GM19099 (cell line): Measurements from ENCODE around the gene RBM22.

ENCODE experiments used
- POLR2A ChIP-seq: IDR thresholded peaks from 3 replicates; pipeline ENCODE4 v1.6.1; 2011; ENCODE audit warnings: low read depth; ENCODE audit not compliant: insufficient read length; ENCODE audit errors: extremely low read depth

RBM22 gene

DNA sequence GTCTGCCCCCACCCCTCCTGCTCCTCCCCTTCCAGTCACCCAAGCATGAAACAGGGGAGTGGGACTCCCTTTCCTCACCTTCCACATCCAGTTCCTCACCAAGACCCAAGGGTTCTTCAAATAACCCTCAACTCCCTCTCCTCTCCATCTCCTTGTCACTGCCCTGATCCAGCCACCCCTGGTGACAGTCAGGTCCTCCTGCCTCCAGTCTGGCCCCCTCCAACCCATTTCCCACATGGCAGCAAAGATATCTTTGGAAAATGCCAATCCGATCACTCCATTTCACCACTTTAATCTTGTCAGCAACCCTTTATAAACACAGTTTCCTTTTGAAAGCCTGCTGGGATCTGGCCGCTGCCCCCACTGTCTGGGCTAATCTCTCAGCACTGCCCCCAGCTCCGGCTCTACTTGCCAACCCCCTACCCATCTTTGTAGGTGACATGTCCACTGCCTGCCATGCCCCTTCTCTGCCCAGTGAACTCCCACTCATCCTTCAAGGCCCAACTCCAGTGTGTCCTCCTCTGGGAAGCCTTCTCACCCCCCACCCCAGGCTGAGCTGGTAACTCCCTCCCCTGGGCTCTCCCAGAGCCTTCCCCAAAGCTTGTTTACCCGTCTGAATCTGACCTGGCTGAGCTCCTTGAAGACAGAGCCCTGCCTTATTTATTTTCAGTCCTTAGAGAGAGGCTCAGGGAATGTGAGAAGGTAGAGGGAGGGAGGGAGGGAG, 40.6 kb downstream of the RBM22 start:
- no peak for TF ChIP-seq POLR2A

DNA sequence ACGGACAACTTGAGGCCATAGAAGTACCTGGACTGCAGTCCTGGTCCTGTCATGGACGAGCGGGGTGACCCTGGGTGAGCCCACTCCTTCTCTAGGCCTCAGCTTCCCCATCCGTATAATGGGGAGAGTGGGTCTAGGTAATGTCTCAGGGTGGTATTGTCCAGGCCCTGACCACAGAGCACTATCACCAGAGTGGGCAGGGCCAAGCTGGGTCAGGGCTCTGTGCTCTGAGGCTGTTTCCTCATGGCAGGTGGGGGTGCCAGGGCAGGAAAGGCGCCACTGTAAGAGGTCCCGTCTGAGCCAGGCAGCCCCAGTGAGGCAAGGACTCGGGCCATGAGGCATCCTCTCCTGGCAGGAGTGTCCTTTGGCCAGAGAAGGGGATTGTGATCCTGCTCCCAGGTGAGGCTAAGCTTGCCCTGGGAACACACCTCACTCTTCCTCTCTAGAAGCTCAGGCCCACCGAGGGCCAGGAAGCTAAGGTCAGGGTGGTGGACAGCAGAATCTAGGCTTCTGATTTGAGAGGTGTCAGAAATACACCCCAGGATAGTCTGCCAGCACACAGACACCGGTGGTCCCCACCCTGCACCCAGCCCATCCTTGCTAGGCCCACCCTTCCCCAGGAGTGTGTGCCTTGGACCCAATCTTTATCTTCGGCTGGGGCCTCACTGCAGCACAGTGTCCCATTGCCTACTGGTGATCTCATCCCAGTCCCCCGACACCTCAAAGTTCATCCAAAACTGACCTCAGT, 41.3 kb downstream of the RBM22 start:
- TF ChIP-seq POLR2A: no peak

DNA sequence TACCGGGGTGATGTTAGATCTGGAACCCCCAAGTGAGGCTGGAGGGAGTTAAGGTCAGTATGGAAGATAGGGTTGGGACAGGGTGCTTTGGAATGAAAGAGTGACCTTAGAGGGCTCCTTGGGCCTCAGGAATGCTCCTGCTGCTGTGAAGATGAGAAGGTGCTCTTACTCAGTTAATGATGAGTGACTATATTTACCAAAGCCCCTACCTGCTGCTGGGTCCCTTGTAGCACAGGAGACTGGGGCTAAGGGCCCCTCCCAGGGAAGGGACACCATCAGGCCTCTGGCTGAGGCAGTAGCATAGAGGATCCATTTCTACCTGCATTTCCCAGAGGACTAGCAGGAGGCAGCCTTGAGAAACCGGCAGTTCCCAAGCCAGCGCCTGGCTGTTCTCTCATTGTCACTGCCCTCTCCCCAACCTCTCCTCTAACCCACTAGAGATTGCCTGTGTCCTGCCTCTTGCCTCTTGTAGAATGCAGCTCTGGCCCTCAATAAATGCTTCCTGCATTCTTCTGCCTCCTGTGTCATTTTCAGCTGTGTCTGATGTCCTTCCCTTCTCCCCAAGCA, 42.1 kb downstream of the RBM22 start:
- no peak for TF ChIP-seq POLR2A

DNA sequence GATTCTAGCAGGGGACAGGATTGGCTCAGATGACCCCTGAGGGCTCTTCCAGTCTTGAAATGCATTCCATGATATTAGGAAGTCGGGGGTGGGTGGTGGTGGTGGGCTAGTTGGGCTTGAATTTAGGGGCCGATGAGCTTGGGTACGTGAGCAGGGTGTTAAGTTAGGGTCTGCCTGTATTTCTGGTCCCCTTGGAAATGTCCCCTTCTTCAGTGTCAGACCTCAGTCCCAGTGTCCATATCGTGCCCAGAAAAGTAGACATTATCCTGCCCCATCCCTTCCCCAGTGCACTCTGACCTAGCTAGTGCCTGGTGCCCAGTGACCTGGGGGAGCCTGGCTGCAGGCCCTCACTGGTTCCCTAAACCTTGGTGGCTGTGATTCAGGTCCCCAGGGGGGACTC, 42.7 kb downstream of the RBM22 start:
- no peak for TF ChIP-seq POLR2A

DNA sequence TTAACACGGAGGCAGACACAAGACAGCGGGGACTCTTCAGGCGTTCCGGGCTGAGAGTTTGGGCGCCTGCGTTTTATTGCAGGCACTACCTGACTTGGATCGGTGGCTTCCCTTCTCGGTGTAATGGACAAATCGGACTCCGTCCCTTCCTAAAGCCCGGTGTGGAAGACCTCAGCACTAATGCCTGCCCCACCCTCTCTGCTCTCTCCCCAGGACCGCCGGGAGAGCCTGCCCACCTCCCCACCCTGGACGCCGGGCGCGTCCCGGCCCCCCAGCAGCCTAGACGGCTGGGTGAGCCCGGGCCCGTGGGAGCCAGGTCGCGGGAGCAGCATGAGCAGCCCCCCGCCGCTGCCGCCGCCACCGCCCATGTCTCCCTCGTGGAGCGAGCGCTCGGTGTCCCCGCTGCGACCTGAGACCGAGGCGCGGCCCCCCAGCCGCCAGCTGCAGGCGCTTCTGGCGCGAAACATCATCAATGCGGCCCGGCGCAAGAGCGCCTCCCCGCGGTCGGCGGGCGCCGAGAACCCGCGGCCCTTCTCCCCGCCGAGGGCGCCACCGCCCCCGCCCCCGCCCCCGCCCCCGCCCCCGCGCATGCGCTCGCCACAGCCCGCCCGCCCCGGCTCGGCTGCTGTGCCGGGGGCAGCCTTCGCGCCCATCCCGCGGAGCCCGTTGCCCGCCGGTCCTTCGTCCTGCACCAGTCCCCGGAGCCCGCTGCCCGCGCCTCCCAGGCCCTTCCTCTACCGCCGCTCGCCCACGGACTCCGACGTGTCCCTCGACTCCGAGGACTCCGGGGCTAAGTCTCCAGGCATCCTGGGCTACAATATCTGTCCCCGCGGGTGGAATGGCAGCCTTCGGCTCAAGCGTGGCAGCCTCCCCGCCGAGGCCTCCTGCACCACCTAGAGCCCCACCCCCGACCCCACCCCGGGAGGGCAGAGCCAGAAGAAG, 44.4 kb downstream of the RBM22 start:
- TF ChIP-seq POLR2A: peak; percentile 25

DNA sequence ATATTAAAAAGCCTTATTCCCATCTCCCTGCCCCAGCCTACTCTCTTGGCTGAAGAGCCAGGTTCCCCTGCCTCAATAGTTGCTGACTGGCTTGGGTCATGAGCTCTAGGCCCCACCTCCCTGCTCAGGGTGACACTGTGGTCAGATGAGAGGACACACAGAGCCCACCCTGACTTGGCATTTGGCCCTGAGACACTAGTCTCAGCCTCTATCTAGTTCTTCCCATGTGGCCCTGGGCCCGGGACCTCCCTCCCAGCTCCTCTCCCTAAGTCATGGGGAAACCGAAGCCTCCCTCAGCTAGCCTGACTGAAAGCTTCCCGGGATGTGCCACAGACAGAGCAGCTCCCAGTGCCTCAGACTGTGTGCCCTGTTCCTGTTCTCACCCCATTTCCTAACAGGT, 45.6 kb downstream of the RBM22 start:
- TF ChIP-seq POLR2A: no peak

DNA sequence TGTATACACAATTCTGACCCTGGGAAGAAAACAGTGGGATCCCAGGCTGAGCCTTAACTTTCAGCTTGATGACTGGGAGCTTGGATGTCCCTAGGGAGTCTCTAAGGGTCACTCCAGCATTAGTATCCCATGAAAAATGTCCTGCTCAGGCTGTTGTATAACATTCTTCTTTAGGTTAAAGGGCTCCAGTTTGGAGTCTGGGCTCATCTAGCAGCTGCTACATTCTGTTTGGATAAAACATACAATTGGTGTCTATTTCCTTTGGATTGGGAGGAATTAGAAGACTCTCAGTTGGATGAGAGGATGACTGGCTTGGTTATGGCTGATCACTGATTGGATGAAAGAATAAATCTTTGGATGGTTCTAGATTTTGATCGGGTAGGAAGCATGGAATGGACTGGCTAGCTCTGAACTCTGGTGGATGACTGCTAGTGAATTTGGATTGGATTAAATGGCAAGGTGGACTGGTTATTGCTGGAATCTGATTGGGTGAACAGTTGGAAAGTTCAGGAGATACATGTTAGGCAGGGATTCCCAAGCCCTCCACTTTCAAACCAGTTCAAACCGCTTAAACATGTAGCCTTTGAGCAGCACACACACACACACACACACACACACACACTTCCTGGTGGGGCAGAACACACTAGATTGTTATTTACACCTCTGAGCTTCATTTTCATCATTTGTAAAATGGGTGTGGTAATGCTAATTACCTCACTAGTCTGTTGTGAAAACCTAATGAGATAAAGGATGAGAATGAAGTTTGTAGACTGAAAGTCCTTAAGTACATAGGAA, 46.9 kb downstream of the RBM22 start:
- TF ChIP-seq POLR2A: no peak

DNA sequence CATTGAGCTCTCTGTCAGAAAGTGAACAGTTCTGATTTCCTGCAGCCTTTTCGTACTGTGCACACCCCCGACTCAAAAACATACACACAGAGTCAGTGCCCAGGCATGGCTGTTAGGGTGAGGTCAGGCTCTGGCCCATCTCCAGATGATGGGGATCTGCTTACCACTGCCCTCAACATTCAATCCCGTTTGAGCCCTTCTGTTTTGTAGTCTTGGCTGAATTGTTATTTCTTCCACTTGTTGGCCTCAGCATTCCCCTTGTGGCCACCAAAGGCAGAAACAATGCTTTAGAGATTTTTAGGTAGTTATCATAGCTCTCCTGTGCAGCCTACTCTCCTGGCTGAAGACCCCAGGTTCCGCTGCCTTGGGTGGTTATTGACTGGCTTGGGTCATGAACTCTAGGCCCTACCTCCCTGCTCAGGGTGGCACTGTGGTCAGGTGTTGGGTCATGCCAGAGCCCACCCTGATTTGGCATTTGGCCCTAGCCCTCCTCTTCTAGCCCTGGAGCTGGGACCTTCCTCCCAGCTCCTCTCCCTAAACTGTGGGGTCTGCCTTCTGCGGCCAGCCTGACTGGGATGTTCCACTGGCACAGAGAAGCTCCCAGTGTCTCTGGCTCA, 47.6 kb downstream of the RBM22 start:
- no peak for TF ChIP-seq POLR2A

DNA sequence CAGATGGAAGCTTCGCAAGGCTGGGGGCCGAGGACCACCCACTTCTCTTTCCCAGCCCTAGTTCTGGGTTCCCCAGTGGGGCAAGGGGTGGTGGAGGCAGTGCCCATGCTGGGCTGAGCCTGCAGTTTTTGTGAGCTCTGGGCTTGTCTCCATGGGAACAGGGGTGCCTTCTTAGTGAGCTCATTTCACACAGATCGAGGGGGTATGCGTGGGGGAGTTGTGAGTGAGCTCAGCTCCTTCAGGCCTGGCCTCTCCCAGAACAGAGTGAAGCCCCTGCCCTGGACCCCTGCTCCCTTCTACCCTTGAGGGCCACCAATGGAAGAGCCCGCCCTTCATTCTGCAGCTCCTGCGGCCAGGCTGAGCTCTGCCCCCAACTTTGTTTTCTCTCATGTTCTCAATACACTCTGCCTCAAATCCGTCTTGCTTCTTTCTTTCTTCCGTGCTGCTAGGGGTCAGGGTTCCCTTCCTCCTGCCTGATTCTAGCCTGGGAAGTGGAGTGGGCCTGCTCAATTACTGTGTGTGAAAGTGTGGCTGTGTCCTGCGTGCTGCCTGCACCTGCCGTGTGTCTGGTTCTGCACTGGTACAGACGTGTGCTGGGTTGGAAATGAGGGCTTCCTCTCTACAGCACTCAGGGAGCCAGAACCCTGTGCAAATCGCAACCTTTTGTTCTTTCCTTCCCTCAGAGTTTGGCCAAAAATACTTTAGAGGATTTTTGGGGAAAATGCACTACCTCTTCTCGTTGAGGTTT, 48.8 kb downstream of the RBM22 start:
- no peak for TF ChIP-seq POLR2A

DNA sequence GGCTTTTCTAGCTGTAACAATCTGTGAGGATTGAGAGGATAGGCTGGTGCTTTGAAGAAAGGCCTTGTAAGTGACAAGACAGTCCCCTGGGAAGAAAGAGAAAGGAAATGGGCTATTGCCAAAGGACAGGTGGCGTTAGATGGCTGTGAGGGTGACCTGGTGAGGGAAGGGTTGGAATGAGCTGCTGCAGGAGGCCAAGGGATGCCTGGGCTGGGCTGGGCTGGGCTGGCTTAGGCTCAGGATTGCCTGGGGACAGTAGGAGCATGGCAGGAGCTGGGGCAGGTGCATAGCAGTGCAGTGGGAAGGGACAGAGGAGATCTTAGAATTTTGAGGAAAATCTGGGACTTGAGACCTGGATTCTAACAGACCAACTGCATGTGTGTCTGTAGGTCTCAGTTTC, 49.5 kb downstream of the RBM22 start:
- TF ChIP-seq POLR2A: no peak

DNA sequence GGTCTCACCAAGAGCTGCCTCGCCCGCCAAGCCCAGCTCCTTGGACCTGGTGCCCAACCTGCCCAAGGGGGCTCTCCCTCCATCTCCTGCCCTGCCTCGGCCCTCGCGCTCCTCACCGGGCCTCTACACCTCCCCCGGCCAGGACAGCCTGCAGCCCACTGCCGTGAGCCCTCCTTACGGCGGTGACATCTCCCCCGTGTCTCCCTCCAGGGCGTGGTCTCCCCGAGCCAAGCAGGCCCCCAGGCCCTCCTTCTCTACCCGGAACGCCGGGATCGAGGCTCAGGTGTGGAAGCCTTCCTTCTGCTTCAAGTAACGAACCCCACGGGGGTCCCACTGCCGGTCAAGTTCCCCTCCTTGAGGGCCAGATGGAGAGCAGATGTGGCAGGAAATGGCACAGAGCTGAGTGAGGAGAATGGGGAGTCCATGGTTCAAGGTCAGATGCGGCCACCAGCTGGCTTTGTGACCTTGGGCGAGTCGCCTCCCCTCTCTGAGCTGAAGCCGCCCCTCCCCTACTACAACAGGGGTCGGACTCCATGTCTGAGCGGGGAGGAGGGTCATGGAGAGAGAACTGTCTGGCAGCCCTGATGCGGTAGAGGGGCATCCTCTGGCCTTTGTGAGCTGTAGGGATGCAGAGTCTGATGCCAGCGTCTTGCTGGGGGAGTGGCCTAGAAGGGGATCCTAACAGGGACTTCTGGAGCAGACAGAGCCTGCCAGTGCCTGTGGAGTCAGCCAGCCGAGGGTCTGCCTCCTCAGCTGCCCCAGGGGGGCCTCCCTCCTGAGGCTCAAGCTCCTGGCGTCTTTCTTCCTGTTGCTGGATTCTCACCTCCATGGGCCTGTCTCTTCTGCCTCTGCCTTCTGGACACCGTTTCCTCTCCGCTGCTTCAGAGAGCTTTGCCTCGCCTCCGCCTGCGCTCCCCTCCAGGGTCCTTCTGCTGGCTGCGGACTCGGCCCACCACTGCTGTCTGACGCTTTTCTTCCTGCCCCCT, 50.5 kb downstream of the RBM22 start:
- no peak for TF ChIP-seq POLR2A
